HL-60 (cell line): Measurements from ENCODE around the gene CDKL1.

ENCODE experiments used
- DNase-seq, 2 experiments: peaks; one replicate each; pipeline ENCODE4 v3.0.0-alpha.2; 2010 to 2020; ENCODE audit warnings: low read depth in 1 of 2, low spot score in 1 of 2
- H3K27ac ChIP-seq: fragments of 250-450 bp; sonication (Bioruptor Pico); replicated peaks from 2 replicates; pipeline ENCODE4 v1.5.1; 2020; ENCODE audit warnings: mild to moderate bottlenecking, moderate library complexity
- H3K27me3 ChIP-seq: fragments of 250-450 bp; sonication (Bioruptor Pico); 2 replicates; pipeline ENCODE4 v1.5.1; 2021; ENCODE audit warnings: mild to moderate bottlenecking, moderate library complexity; ENCODE audit not compliant: insufficient read depth, poor library complexity, severe bottlenecking
- H3K4me3 ChIP-seq: replicated peaks from 2 replicates; pipeline ENCODE4 v1.5.1; 2011; ENCODE audit warnings: mild to moderate bottlenecking, control low read depth, low read length; ENCODE audit not compliant: insufficient read depth
- GABPA ChIP-seq: IDR thresholded peaks from 2 replicates; pipeline ENCODE4 v1.6.1; 2012; ENCODE audit warnings: low read depth
- POLR2AphosphoS5 ChIP-seq: IDR thresholded peaks from 2 replicates; pipeline ENCODE4 v1.6.1; 2012; ENCODE audit warnings: low read depth
- SPI1 ChIP-seq: IDR thresholded peaks from 2 replicates; pipeline ENCODE4 v1.6.1; 2012; ENCODE audit warnings: low read depth, mild to moderate bottlenecking, borderline replicate concordance
- TF ChIP-seq, protein P1 (sequence below): IDR thresholded peaks from one replicate; pipeline ENCODE4 v1.5.1; 2011; ENCODE audit warnings: low read length, control low read depth, inconsistent platforms; ENCODE audit not compliant: insufficient read depth
- TF ChIP-seq, protein P2 (sequence below): IDR thresholded peaks from 2 replicates; pipeline ENCODE4 v1.6.1; 2012; ENCODE audit warnings: low read depth; ENCODE audit not compliant: insufficient replicate concordance

The CDKL1 gene

GRCh38 chr14:50299585-50299984 lies 97.1 kb downstream of the CDKL1 start:
- TF ChIP-seq POLR2AphosphoS5 (no peak), SPI1 (no peak)
- TF ChIP-seq, protein P1, sequence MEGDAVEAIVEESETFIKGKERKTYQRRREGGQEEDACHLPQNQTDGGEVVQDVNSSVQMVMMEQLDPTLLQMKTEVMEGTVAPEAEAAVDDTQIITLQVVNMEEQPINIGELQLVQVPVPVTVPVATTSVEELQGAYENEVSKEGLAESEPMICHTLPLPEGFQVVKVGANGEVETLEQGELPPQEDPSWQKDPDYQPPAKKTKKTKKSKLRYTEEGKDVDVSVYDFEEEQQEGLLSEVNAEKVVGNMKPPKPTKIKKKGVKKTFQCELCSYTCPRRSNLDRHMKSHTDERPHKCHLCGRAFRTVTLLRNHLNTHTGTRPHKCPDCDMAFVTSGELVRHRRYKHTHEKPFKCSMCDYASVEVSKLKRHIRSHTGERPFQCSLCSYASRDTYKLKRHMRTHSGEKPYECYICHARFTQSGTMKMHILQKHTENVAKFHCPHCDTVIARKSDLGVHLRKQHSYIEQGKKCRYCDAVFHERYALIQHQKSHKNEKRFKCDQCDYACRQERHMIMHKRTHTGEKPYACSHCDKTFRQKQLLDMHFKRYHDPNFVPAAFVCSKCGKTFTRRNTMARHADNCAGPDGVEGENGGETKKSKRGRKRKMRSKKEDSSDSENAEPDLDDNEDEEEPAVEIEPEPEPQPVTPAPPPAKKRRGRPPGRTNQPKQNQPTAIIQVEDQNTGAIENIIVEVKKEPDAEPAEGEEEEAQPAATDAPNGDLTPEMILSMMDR = no peak
- DNase-seq = no peak
- Histone ChIP-seq H3K27me3 (no peaks in the 10 kb centered on the region), H3K4me3 (no peak overlapping the region), H3K27ac (no peak overlapping the region)

DNA sequence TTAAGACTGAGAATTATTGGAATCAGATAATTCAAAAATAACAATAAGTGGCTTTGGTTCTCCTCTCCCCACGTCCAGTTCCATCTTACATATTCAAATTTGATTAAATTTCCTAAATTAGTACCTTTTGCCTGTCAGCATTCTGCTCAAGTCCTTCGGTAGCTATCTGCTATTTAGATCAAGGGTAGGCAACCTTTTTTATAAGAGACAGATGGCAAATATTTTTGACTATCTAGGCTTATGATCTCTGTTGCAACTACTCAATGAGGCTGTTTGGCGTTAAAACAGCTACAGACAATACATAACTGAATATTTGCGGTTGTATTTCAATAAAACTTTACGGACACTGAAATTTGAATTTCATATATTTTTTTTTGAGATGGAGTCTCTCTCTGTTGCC lies 106.4 kb downstream of the CDKL1 start:
- no peaks in the 10 kb centered on the region for H3K27me3 ChIP-seq
- TF ChIP-seq POLR2AphosphoS5 (no peak), GABPA (no peak)
- TF ChIP-seq, protein P2, sequence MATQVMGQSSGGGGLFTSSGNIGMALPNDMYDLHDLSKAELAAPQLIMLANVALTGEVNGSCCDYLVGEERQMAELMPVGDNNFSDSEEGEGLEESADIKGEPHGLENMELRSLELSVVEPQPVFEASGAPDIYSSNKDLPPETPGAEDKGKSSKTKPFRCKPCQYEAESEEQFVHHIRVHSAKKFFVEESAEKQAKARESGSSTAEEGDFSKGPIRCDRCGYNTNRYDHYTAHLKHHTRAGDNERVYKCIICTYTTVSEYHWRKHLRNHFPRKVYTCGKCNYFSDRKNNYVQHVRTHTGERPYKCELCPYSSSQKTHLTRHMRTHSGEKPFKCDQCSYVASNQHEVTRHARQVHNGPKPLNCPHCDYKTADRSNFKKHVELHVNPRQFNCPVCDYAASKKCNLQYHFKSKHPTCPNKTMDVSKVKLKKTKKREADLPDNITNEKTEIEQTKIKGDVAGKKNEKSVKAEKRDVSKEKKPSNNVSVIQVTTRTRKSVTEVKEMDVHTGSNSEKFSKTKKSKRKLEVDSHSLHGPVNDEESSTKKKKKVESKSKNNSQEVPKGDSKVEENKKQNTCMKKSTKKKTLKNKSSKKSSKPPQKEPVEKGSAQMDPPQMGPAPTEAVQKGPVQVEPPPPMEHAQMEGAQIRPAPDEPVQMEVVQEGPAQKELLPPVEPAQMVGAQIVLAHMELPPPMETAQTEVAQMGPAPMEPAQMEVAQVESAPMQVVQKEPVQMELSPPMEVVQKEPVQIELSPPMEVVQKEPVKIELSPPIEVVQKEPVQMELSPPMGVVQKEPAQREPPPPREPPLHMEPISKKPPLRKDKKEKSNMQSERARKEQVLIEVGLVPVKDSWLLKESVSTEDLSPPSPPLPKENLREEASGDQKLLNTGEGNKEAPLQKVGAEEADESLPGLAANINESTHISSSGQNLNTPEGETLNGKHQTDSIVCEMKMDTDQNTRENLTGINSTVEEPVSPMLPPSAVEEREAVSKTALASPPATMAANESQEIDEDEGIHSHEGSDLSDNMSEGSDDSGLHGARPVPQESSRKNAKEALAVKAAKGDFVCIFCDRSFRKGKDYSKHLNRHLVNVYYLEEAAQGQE = no peak
- TF ChIP-seq, protein P1 = no peak
- no peak for DNase-seq
- no peak overlapping the region for H3K4me3 ChIP-seq
- no peak overlapping the region for H3K27ac ChIP-seq

GRCh38 chr14:50288146-50288545 lies 108.5 kb downstream of the CDKL1 start:
- TF ChIP-seq POLR2AphosphoS5 (no peak), SPI1 (no peak), GABPA (no peak)
- TF ChIP-seq, protein P1 = no peak
- TF ChIP-seq, protein P2 = no peak
- no peaks in the 10 kb centered on the region for H3K27me3 ChIP-seq
- H3K4me3 ChIP-seq = no peak overlapping the region
- no peak for DNase-seq
- H3K27ac ChIP-seq = no peak overlapping the region

DNA sequence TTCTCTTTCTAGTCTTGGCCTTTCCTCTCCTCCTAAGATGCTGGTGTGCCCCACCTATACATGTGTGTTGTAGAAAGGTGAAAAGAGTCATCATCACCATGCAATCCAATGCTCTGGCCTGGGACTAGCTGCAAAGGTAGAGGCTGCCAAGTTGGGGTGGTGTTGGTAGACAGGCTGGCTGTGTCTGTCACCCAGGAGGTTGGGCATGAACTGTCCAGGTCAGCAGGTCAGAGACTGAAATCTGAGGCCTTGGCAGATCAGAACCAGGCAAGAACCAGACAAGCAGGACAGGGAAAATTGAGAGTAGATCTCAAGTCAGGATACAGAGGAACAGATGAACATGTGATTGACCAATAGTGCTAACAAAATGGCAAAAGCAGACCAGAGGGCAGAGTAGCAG lies 110.8 kb downstream of the CDKL1 start:
- TF ChIP-seq SPI1 (no peak), POLR2AphosphoS5 (no peak), GABPA (no peak)
- TF ChIP-seq, protein P2 = no peak
- TF ChIP-seq, protein P1 = no peak
- Histone ChIP-seq H3K27me3 (no peaks in the 10 kb centered on the region), H3K4me3 (no peak overlapping the region), H3K27ac (no peak overlapping the region)
- no peak for DNase-seq
